VCaP (cell line): Measurements from ENCODE around the gene FKBP3.
"Not testable (repeated sequence)": the region's sequence is repeated elsewhere in the genome, so short reads cannot be mapped to it uniquely, and the experiment has no call there.

Experiments used
- H3K27ac ChIP-seq: fragments of 450-650 bp; 2 replicates; pipeline ENCODE4 v1.5.1; 2017
- TF ChIP-seq, protein P1 (sequence below): fragments of 450-650 bp; conservative IDR thresholded peaks from 2 replicates; pipeline ENCODE4 v1.5.1; 2017; ENCODE audit warnings: mild to moderate bottlenecking, moderate library complexity

Gene FKBP3

GRCh38 chr14:45149602-45150001 lies 15.3 kb upstream of the FKBP3 start:
- TF ChIP-seq, protein P1, sequence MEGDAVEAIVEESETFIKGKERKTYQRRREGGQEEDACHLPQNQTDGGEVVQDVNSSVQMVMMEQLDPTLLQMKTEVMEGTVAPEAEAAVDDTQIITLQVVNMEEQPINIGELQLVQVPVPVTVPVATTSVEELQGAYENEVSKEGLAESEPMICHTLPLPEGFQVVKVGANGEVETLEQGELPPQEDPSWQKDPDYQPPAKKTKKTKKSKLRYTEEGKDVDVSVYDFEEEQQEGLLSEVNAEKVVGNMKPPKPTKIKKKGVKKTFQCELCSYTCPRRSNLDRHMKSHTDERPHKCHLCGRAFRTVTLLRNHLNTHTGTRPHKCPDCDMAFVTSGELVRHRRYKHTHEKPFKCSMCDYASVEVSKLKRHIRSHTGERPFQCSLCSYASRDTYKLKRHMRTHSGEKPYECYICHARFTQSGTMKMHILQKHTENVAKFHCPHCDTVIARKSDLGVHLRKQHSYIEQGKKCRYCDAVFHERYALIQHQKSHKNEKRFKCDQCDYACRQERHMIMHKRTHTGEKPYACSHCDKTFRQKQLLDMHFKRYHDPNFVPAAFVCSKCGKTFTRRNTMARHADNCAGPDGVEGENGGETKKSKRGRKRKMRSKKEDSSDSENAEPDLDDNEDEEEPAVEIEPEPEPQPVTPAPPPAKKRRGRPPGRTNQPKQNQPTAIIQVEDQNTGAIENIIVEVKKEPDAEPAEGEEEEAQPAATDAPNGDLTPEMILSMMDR: no peak
- H3K27ac ChIP-seq: no peak overlapping the region

GRCh38 chr14:45145214-45145613 lies 10.9 kb upstream of the FKBP3 start:
- TF ChIP-seq, protein P1: no peak
- no peak overlapping the region for H3K27ac ChIP-seq

DNA sequence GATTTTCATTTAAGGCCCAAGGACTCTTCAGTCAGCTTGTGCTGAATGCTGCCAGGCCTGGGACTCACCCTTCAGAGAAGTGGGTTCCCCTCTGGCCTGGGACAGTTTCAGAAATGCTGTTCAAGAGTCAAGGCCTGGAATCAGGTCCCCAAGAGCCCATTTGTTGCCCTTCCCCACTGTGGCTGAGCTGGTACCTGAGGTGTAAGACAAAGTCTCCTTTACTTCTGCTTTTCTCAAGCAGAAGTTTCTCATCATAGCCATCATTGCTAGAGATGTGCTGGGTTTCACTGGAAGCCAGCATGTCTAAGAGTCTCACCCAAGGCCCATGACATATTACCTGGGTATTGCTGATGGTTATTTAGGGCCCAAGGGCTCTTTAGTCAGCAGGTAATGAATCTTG lies 10.4 kb upstream of the FKBP3 start:
- TF ChIP-seq, protein P1: no peak
- no peak overlapping the region for H3K27ac ChIP-seq

GRCh38 chr14:45142083-45142482 lies 7.8 kb upstream of the FKBP3 start:
- H3K27ac ChIP-seq: not testable (repeated sequence)

GRCh38 chr14:45140661-45141187 lies 6.4 kb upstream of the FKBP3 start:
- no peak overlapping the region for H3K27ac ChIP-seq
- TF ChIP-seq, protein P1: no peak

DNA sequence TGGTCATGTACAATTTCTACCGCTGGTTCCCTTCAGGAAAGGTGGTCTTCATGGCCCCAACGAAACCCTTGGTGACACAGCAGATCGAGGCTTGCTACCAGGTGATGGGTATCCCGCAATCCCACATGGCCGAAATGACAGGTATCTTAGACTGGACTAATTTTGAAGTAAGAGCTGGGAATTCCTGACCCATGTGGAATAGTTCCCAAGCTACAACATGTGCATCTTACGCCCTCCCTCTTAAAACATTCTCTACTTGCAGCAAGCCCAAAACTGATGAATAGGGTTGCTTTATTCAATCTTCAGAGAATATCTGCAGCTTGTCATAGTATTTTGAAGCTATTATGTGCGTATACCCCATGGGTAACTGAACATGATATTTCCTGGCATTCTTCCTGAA lies 2.1 kb upstream of the FKBP3 start:
- TF ChIP-seq, protein P1: no peak
- H3K27ac ChIP-seq: peak overlapping the region; percentile 92

GRCh38 chr14:45135659-45136395 lies 1.5 kb upstream of the FKBP3 start, which contains the start of gene FANCM:
Gene FANCM, plus strand, starts transcription at chr14:45135930. Its CDS starts 102 bp downstream, at chr14:45136032.
- TF ChIP-seq, protein P1: no peak
- H3K27ac ChIP-seq: peak within 1 kb of the TSS; percentile 92

GRCh38 chr14:45135156-45135555 lies 875 bp upstream of the FKBP3 start:
- H3K27ac ChIP-seq: peak overlapping the region; percentile 92

More at GRCh38 chr14:45135156-45135555, 875 bp upstream of the FKBP3 start:
- TF ChIP-seq, protein P1: no peak
